ENCODE measurements around the gene ARMS2. TPM values are rescaled to one million over a fixed set of nuclear protein-coding genes. Genes with fewer than 3 reads are reported as not detected.

The ARMS2 gene
- total and polyA plus RNA-seq, 2 experiments from 2014 or later = not detected

DNA sequence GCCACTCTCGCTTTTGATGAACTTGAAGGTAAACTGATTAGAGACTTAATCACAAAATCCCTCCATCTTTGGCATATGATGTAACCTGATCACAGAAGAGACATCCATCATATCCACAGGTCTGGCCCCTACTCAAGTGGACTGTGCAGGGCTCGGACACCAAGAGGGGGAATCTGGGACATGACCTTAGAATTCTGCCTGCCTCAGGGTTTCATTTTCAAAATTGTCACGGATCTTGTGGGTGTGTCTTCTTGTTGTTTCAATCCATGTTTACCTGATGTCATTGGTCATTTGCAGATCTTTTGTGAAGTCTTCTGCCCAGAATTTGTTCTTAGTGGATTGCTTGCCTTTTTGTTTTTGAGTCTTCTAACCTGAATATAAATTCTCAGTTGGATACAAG, 5.9 kb upstream of the ARMS2 start:
- H3K27ac Mint-ChIP-seq = no peak overlapping the region
- ATAC-seq = no peak
- H3K27me3 Mint-ChIP-seq (ENCODE audit: insufficient read depth, low read depth, poor library complexity) = no peaks in the 10 kb centered on the region

DNA sequence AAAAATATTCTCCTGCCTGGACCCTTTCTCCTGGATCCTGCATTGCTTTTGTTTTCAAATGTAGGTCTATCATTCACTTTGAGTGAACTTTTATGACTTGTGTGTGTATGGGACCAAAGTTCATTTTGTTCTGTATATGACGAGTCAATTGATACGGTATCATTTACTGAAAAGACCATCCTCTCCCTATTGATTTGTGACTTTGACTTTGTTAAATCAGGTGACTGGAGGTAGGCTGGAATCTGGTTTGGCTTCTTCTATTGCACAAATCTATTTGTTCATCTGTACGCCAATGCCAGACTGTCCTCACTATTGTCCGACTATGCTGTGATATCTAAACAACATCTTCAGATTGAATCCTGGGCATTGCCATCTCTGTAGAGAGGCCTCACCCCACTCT, 5.3 kb upstream of the ARMS2 start:
- Mint-ChIP-seq H3K4me3 (no peak overlapping the region), H3K27me3 (ENCODE audit: insufficient read depth, low read depth, poor library complexity) (no peaks in the 10 kb centered on the region), H3K36me3 (ENCODE audit: low read depth) (peaks cover 10% of the 10 kb centered on the region), H3K9me3 (peaks cover 20% of the 10 kb centered on the region; the same call in 2 of the 3 replicates), H3K27ac (no peak overlapping the region), H3K4me1 (no peaks in the 10 kb centered on the region; the same call in 2 of the 3 replicates)
- Histone ChIP-seq H3K4me1 (ENCODE audit: insufficient read depth) (peaks cover 4% of the 10 kb centered on the region; the same call in 1 of the 2 replicates), H3K79me2 (replicated peaks; ENCODE audit: insufficient read depth) (no peaks in the 10 kb centered on the region), H3K4me3 (no peak overlapping the region), H3F3A (replicated peaks; ENCODE audit: low read depth) (no peaks in the 10 kb centered on the region), H4K20me1 (replicated peaks; ENCODE audit: insufficient read depth) (no peaks in the 10 kb centered on the region), H3K36me3 (ENCODE audit: insufficient read depth) (no peaks in the 10 kb centered on the region; the same call in 1 of the 2 replicates), H3K27ac (ENCODE audit: low read depth) (no peak overlapping the region), H2AFZ (no peak overlapping the region), H3K9me2 (ENCODE audit: insufficient read depth) (no peaks in the 10 kb centered on the region), H3K4me2 (no peak overlapping the region), H3K27me3 (ENCODE audit: insufficient read depth) (no peaks in the 10 kb centered on the region)
- TF ChIP-seq, protein P1, sequence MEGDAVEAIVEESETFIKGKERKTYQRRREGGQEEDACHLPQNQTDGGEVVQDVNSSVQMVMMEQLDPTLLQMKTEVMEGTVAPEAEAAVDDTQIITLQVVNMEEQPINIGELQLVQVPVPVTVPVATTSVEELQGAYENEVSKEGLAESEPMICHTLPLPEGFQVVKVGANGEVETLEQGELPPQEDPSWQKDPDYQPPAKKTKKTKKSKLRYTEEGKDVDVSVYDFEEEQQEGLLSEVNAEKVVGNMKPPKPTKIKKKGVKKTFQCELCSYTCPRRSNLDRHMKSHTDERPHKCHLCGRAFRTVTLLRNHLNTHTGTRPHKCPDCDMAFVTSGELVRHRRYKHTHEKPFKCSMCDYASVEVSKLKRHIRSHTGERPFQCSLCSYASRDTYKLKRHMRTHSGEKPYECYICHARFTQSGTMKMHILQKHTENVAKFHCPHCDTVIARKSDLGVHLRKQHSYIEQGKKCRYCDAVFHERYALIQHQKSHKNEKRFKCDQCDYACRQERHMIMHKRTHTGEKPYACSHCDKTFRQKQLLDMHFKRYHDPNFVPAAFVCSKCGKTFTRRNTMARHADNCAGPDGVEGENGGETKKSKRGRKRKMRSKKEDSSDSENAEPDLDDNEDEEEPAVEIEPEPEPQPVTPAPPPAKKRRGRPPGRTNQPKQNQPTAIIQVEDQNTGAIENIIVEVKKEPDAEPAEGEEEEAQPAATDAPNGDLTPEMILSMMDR (conservative IDR thresholded peaks at IDR 0.05; ENCODE audit: low read depth in 2 of 2) = no peak
- TF ChIP-seq STAT1 (IDR thresholded peaks at IDR 0.05; ENCODE audit: unreplicated experiment) (no peak), JUNB (IDR thresholded peaks at IDR 0.05; ENCODE audit: unreplicated experiment) (no peak)
- ATAC-seq (no peak), DNase-seq (ENCODE audit: low spot score) (no peak)

More for the DNA sequence above, 5.9 kb upstream of the ARMS2 start:
- H3K36me3 Mint-ChIP-seq (ENCODE audit: low read depth) = peaks cover 10% of the 10 kb centered on the region
- peaks cover 20% of the 10 kb centered on the region; the same call in 2 of the 3 replicates for H3K9me3 Mint-ChIP-seq
- Histone ChIP-seq H3K9me2 (ENCODE audit: insufficient read depth) (no peaks in the 10 kb centered on the region), H3K36me3 (ENCODE audit: insufficient read depth) (no peaks in the 10 kb centered on the region; the same call in 1 of the 2 replicates), H3K4me3 (no peak overlapping the region), H3K27ac (ENCODE audit: low read depth) (no peak overlapping the region), H3K4me2 (no peak overlapping the region), H3K27me3 (ENCODE audit: insufficient read depth) (no peaks in the 10 kb centered on the region), H2AFZ (no peak overlapping the region), H3F3A (replicated peaks; ENCODE audit: low read depth) (no peaks in the 10 kb centered on the region), H4K20me1 (replicated peaks; ENCODE audit: insufficient read depth) (no peaks in the 10 kb centered on the region), H3K4me1 (ENCODE audit: insufficient read depth) (peaks cover 4% of the 10 kb centered on the region; the same call in 1 of the 2 replicates), H3K79me2 (replicated peaks; ENCODE audit: insufficient read depth) (no peaks in the 10 kb centered on the region)
- TF ChIP-seq CREB1 (CRISPR knock-in tag; IDR thresholded peaks at IDR 0.05; ENCODE audit: low read depth) (no peak), POLR2AphosphoS5 (IDR thresholded peaks at IDR 0.05; ENCODE audit: low read depth) (no peak), NANOG (IDR thresholded peaks at IDR 0.05; ENCODE audit: borderline replicate concordance) (no peak)
- TF ChIP-seq, protein P1 (conservative IDR thresholded peaks at IDR 0.05; ENCODE audit: low read depth in 2 of 2) = no peak
- H3K4me3 Mint-ChIP-seq = no peak overlapping the region
- no peak for DNase-seq (ENCODE audit: low spot score)
- H3K4me1 Mint-ChIP-seq = no peaks in the 10 kb centered on the region; the same call in 2 of the 3 replicates

All from GM23338 (cell line).